Osteoblast (primary cell): ENCODE data around the gene NEDD8. TPM values are rescaled to one million over a fixed set of nuclear protein-coding genes. Genes with fewer than 3 reads are reported as not detected.

Source experiments
- DNase-seq: peaks from one replicate; pipeline ENCODE4 v3.0.0; 2011; ENCODE audit warnings: low spot score, mixed read lengths; ENCODE audit not compliant: insufficient read length; ENCODE audit errors: missing footprints
- H2AFZ ChIP-seq: 2 replicates; pipeline ENCODE4 v1.6.0; 2011; ENCODE audit warnings: mild to moderate bottlenecking, low read length
- H3K27ac ChIP-seq: 2 replicates; pipeline ENCODE4 v1.5.1; 2011; ENCODE audit warnings: mild to moderate bottlenecking, low read depth, low read length, moderate library complexity
- H3K27me3 ChIP-seq: 2 replicates; pipeline ENCODE4 v1.6.0; 2012; ENCODE audit warnings: mild to moderate bottlenecking, control low read depth, inconsistent platforms, low read length, moderate library complexity; ENCODE audit not compliant: insufficient read depth
- H3K36me3 ChIP-seq: 2 replicates; pipeline ENCODE4 v1.5.1; 2011; ENCODE audit warnings: mild to moderate bottlenecking, low read length, control low read depth, moderate library complexity; ENCODE audit not compliant: insufficient read depth
- H3K4me1 ChIP-seq: 2 replicates; pipeline ENCODE4 v1.5.1; 2011; ENCODE audit warnings: mild to moderate bottlenecking, low read length, control low read depth, moderate library complexity; ENCODE audit not compliant: insufficient read depth
- H3K4me2 ChIP-seq: 2 replicates; pipeline ENCODE4 v1.6.0; 2011; ENCODE audit warnings: mild to moderate bottlenecking, low read length; ENCODE audit not compliant: insufficient read depth
- H3K4me3 ChIP-seq: fragments of 200-600 bp; sonication (generic); 3 replicates; pipeline ENCODE4 v1.5.1; 2012; ENCODE audit warnings: mild to moderate bottlenecking, low read length, inconsistent platforms; ENCODE audit not compliant: insufficient read depth
- H3K79me2 ChIP-seq: 2 replicates; pipeline ENCODE4 v1.6.0; 2012; ENCODE audit warnings: mild to moderate bottlenecking, low read length, control low read depth, inconsistent platforms; ENCODE audit not compliant: insufficient read depth
- H3K9me3 ChIP-seq: 2 replicates; pipeline ENCODE4 v1.5.1; 2011; ENCODE audit warnings: low read depth, low read length, control low read depth
- H4K20me1 ChIP-seq: 2 replicates; pipeline ENCODE4 v1.6.0; 2012; ENCODE audit warnings: mild to moderate bottlenecking, low read length, control low read depth; ENCODE audit not compliant: insufficient read depth
- CTCF ChIP-seq: IDR thresholded peaks from 2 replicates; pipeline ENCODE4 v1.5.1; 2011; ENCODE audit warnings: mild to moderate bottlenecking, low read depth, low read length, moderate library complexity; ENCODE audit errors: extremely low read depth
- total RNA-seq: library from RNA; depleted of rRNA; stranded (reverse); fragments of >200 nt; gene quantifications from 2 replicates; pipeline ENCODE4 v1.2.3, GENCODE V29; 2012

NEDD8 gene
- total RNA-seq, 1 donor, result 69.1 TPM

GRCh38 chr14:24260026-24260779 is 28.0 kb upstream of the NEDD8 start:
- H3K4me3 ChIP-seq, result no peak overlapping the region
- no peak for TF ChIP-seq CTCF
- H3K36me3 ChIP-seq, result peaks cover 3% of the 10 kb centered on the region
- H3K4me1 ChIP-seq, result no peaks in the 10 kb centered on the region
- no peaks in the 10 kb centered on the region for H3K9me3 ChIP-seq
- no peak overlapping the region for H3K4me2 ChIP-seq
- no peaks in the 10 kb centered on the region for H3K27me3 ChIP-seq
- H3K27ac ChIP-seq, result no peak overlapping the region
- no peak overlapping the region for H2AFZ ChIP-seq
- no peaks in the 10 kb centered on the region for H3K79me2 ChIP-seq
- DNase-seq, result peak; percentile 75
- no peaks in the 10 kb centered on the region for H4K20me1 ChIP-seq

GRCh38 chr14:24259282-24260025 is 27.3 kb upstream of the NEDD8 start:
- H3K9me3 ChIP-seq, result no peaks in the 10 kb centered on the region
- DNase-seq, result peak; percentile 82
- no peak overlapping the region for H3K27ac ChIP-seq
- H3K36me3 ChIP-seq, result no peaks in the 10 kb centered on the region
- no peaks in the 10 kb centered on the region for H3K27me3 ChIP-seq
- H4K20me1 ChIP-seq, result no peaks in the 10 kb centered on the region
- no peak overlapping the region for H3K4me2 ChIP-seq
- no peak overlapping the region for H3K4me3 ChIP-seq
- H3K4me1 ChIP-seq, result no peaks in the 10 kb centered on the region
- H3K79me2 ChIP-seq, result no peaks in the 10 kb centered on the region
- no peak for TF ChIP-seq CTCF
- no peak overlapping the region for H2AFZ ChIP-seq

GRCh38 chr14:24258548-24259265 is 26.5 kb upstream of the NEDD8 start:
- H3K9me3 ChIP-seq, result no peaks in the 10 kb centered on the region
- H3K27ac ChIP-seq, result no peak overlapping the region
- no peak overlapping the region for H3K4me3 ChIP-seq
- no peak overlapping the region for H2AFZ ChIP-seq
- DNase-seq, result peak; percentile 58
- H3K79me2 ChIP-seq, result no peaks in the 10 kb centered on the region
- H4K20me1 ChIP-seq, result no peaks in the 10 kb centered on the region
- no peaks in the 10 kb centered on the region for H3K4me1 ChIP-seq
- H3K36me3 ChIP-seq, result no peaks in the 10 kb centered on the region
- no peaks in the 10 kb centered on the region for H3K27me3 ChIP-seq
- H3K4me2 ChIP-seq, result no peak overlapping the region
- TF ChIP-seq CTCF, result no peak

DNA sequence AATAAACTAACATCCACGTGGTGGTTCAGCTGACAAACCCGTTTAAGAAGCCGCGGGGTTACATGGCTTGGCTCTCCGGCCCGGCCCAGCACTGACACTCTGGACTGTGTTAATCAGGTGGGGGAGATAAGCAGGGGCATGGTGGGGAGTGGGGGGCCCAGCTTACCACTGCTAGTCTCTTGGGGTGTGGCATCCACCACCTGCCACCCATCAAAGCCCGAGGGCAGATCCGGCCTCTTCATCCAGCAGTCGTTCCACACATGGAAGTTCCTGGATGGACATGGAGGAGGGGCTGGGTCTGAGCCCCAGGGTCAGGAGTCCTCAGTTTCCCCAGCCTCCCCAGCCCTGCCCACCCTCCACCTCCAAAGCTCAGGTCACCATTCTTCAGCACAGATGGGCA is 26.0 kb upstream of the NEDD8 start:
- H3K27ac ChIP-seq, result no peak overlapping the region
- no peak for TF ChIP-seq CTCF
- no peak overlapping the region for H2AFZ ChIP-seq
- no peak for DNase-seq
- no peak overlapping the region for H3K4me2 ChIP-seq
- H3K79me2 ChIP-seq, result no peaks in the 10 kb centered on the region
- no peak overlapping the region for H3K4me3 ChIP-seq
- H3K4me1 ChIP-seq, result no peaks in the 10 kb centered on the region
- no peaks in the 10 kb centered on the region for H3K9me3 ChIP-seq
- no peaks in the 10 kb centered on the region for H4K20me1 ChIP-seq
- no peaks in the 10 kb centered on the region for H3K36me3 ChIP-seq
- H3K27me3 ChIP-seq, result no peaks in the 10 kb centered on the region
